ENCODE data around the gene HHATL.
"Not testable (repeated sequence)": the region's sequence is repeated elsewhere in the genome, so short reads cannot be mapped to it uniquely, and the experiment has no call there.

The HHATL gene

GRCh38 chr3:42725454-42725853 is 22.9 kb upstream of the HHATL start:
- Histone ChIP-seq H3K27me3 (ENCODE audit: insufficient read depth, low read length) (peaks cover 22% of the 10 kb centered on the region), H2AFZ (ENCODE audit: low read length, unreplicated experiment) (no peak overlapping the region), H3K27ac (ENCODE audit: low read depth, low read length) (no peak overlapping the region), H3K4me3 (ENCODE audit: low read depth, low read length) (no peak overlapping the region), H3K79me2 (ENCODE audit: control insufficient read depth, insufficient read depth, low read length, unreplicated experiment) (no peaks in the 10 kb centered on the region), H3K4me1 (ENCODE audit: control insufficient read depth, insufficient read depth, low read length, unreplicated experiment) (no peaks in the 10 kb centered on the region), H3K36me3 (ENCODE audit: insufficient read depth, low read length) (no peaks in the 10 kb centered on the region)

- H3K27ac ChIP-seq (ENCODE audit: low read depth, low read length), result no peak overlapping the region
- H3K4me1 ChIP-seq (ENCODE audit: control insufficient read depth, insufficient read depth, low read length, unreplicated experiment), result no peaks in the 10 kb centered on the region
- H3K36me3 ChIP-seq (ENCODE audit: insufficient read depth, low read length), result no peaks in the 10 kb centered on the region
- H3K27me3 ChIP-seq (ENCODE audit: insufficient read depth, low read length), result peaks cover 16% of the 10 kb centered on the region
- H3K79me2 ChIP-seq (ENCODE audit: control insufficient read depth, insufficient read depth, low read length, unreplicated experiment), result no peaks in the 10 kb centered on the region
- no peak overlapping the region for H3K4me3 ChIP-seq (ENCODE audit: low read depth, low read length)
- no peak overlapping the region for H2AFZ ChIP-seq (ENCODE audit: low read length, unreplicated experiment)
Measured at GRCh38 chr3:42723219-42723618, 20.6 kb upstream of the HHATL start.

- H3K27me3 ChIP-seq (ENCODE audit: insufficient read depth, low read length), result peaks cover 18% of the 10 kb centered on the region
Measured at GRCh38 chr3:42722442-42722841, 19.8 kb upstream of the HHATL start.

GRCh38 chr3:42721690-42722089 is 19.1 kb upstream of the HHATL start:
- H2AFZ ChIP-seq (ENCODE audit: low read length, unreplicated experiment), result no peak overlapping the region
- no peak overlapping the region for H3K4me3 ChIP-seq (ENCODE audit: low read depth, low read length)
- H3K79me2 ChIP-seq (ENCODE audit: control insufficient read depth, insufficient read depth, low read length, unreplicated experiment), result no peaks in the 10 kb centered on the region
- no peaks in the 10 kb centered on the region for H3K36me3 ChIP-seq (ENCODE audit: insufficient read depth, low read length)
- no peak overlapping the region for H3K27ac ChIP-seq (ENCODE audit: low read depth, low read length)
- peaks cover 17% of the 10 kb centered on the region; the same call in 1 of the 2 replicates for H3K27me3 ChIP-seq (ENCODE audit: insufficient read depth, low read length)
- no peaks in the 10 kb centered on the region for H3K4me1 ChIP-seq (ENCODE audit: control insufficient read depth, insufficient read depth, low read length, unreplicated experiment)

More at GRCh38 chr3:42722442-42722841, 19.8 kb upstream of the HHATL start:
- H3K36me3 ChIP-seq (ENCODE audit: insufficient read depth, low read length); H3K27ac ChIP-seq (ENCODE audit: low read depth, low read length); H3K4me3 ChIP-seq (ENCODE audit: low read depth, low read length); H3K4me1 ChIP-seq (ENCODE audit: control insufficient read depth, insufficient read depth, low read length, unreplicated experiment); H2AFZ ChIP-seq (ENCODE audit: low read length, unreplicated experiment); H3K79me2 ChIP-seq (ENCODE audit: control insufficient read depth, insufficient read depth, low read length, unreplicated experiment): not testable (repeated sequence)

- no peak overlapping the region for H3K4me3 ChIP-seq (ENCODE audit: low read depth, low read length)
- H3K27me3 ChIP-seq (ENCODE audit: insufficient read depth, low read length), result peaks cover 17% of the 10 kb centered on the region; the same call in 1 of the 2 replicates
- no peaks in the 10 kb centered on the region for H3K4me1 ChIP-seq (ENCODE audit: control insufficient read depth, insufficient read depth, low read length, unreplicated experiment)
- no peaks in the 10 kb centered on the region for H3K36me3 ChIP-seq (ENCODE audit: insufficient read depth, low read length)
- H3K79me2 ChIP-seq (ENCODE audit: control insufficient read depth, insufficient read depth, low read length, unreplicated experiment), result no peaks in the 10 kb centered on the region
- no peak overlapping the region for H2AFZ ChIP-seq (ENCODE audit: low read length, unreplicated experiment)
- no peak overlapping the region for H3K27ac ChIP-seq (ENCODE audit: low read depth, low read length)
Measured at GRCh38 chr3:42720126-42720525, 17.5 kb upstream of the HHATL start.

- no peaks in the 10 kb centered on the region for H3K36me3 ChIP-seq (ENCODE audit: insufficient read depth, low read length)
- H3K4me1 ChIP-seq (ENCODE audit: control insufficient read depth, insufficient read depth, low read length, unreplicated experiment), result no peaks in the 10 kb centered on the region
- no peak overlapping the region for H3K27ac ChIP-seq (ENCODE audit: low read depth, low read length)
- no peak overlapping the region for H2AFZ ChIP-seq (ENCODE audit: low read length, unreplicated experiment)
- H3K79me2 ChIP-seq (ENCODE audit: control insufficient read depth, insufficient read depth, low read length, unreplicated experiment), result no peaks in the 10 kb centered on the region
- H3K4me3 ChIP-seq (ENCODE audit: low read depth, low read length), result no peak overlapping the region
- H3K27me3 ChIP-seq (ENCODE audit: insufficient read depth, low read length), result peaks cover 20% of the 10 kb centered on the region
Measured at GRCh38 chr3:42719002-42719401, 16.4 kb upstream of the HHATL start.

- Histone ChIP-seq H3K27ac (ENCODE audit: low read depth, low read length) (no peak overlapping the region), H3K27me3 (ENCODE audit: insufficient read depth, low read length) (peaks cover 26% of the 10 kb centered on the region)
Measured at GRCh38 chr3:42718338-42718737, 15.7 kb upstream of the HHATL start.

GRCh38 chr3:42717306-42717705 is 14.7 kb upstream of the HHATL start:
- H3K36me3 ChIP-seq (ENCODE audit: insufficient read depth, low read length), result no peaks in the 10 kb centered on the region
- H3K27me3 ChIP-seq (ENCODE audit: insufficient read depth, low read length), result peaks cover 34% of the 10 kb centered on the region
- H2AFZ ChIP-seq (ENCODE audit: low read length, unreplicated experiment), result no peak overlapping the region
- no peak overlapping the region for H3K27ac ChIP-seq (ENCODE audit: low read depth, low read length)
- H3K4me1 ChIP-seq (ENCODE audit: control insufficient read depth, insufficient read depth, low read length, unreplicated experiment), result no peaks in the 10 kb centered on the region
- no peak overlapping the region for H3K4me3 ChIP-seq (ENCODE audit: low read depth, low read length)
- no peaks in the 10 kb centered on the region for H3K79me2 ChIP-seq (ENCODE audit: control insufficient read depth, insufficient read depth, low read length, unreplicated experiment)

More at GRCh38 chr3:42718338-42718737, 15.7 kb upstream of the HHATL start:
- Histone ChIP-seq H3K79me2 (ENCODE audit: control insufficient read depth, insufficient read depth, low read length, unreplicated experiment) (no peaks in the 10 kb centered on the region), H3K4me3 (ENCODE audit: low read depth, low read length) (no peak overlapping the region), H3K4me1 (ENCODE audit: control insufficient read depth, insufficient read depth, low read length, unreplicated experiment) (no peaks in the 10 kb centered on the region), H3K36me3 (ENCODE audit: insufficient read depth, low read length) (no peaks in the 10 kb centered on the region), H2AFZ (ENCODE audit: low read length, unreplicated experiment) (no peak overlapping the region)

GRCh38 chr3:42714171-42714852 is 11.7 kb upstream of the HHATL start:
- Histone ChIP-seq H3K79me2 (ENCODE audit: control insufficient read depth, insufficient read depth, low read length, unreplicated experiment) (no peaks in the 10 kb centered on the region), H3K4me3 (ENCODE audit: low read depth, low read length) (no peak overlapping the region), H3K4me1 (ENCODE audit: control insufficient read depth, insufficient read depth, low read length, unreplicated experiment) (no peaks in the 10 kb centered on the region), H3K27ac (ENCODE audit: low read depth, low read length) (no peak overlapping the region), H3K27me3 (ENCODE audit: insufficient read depth, low read length) (peaks cover 33% of the 10 kb centered on the region), H3K36me3 (ENCODE audit: insufficient read depth, low read length) (no peaks in the 10 kb centered on the region), H2AFZ (ENCODE audit: low read length, unreplicated experiment) (no peak overlapping the region)

- Histone ChIP-seq H3K27me3 (ENCODE audit: insufficient read depth, low read length) (peaks cover 33% of the 10 kb centered on the region), H3K36me3 (ENCODE audit: insufficient read depth, low read length) (no peaks in the 10 kb centered on the region), H3K79me2 (ENCODE audit: control insufficient read depth, insufficient read depth, low read length, unreplicated experiment) (no peaks in the 10 kb centered on the region), H3K27ac (ENCODE audit: low read depth, low read length) (no peak overlapping the region), H3K4me3 (ENCODE audit: low read depth, low read length) (no peak overlapping the region), H2AFZ (ENCODE audit: low read length, unreplicated experiment) (no peak overlapping the region), H3K4me1 (ENCODE audit: control insufficient read depth, insufficient read depth, low read length, unreplicated experiment) (no peaks in the 10 kb centered on the region)
Measured at GRCh38 chr3:42713747-42714146, 11.1 kb upstream of the HHATL start.

- Histone ChIP-seq H3K4me3 (ENCODE audit: low read depth, low read length) (no peak overlapping the region), H3K4me1 (ENCODE audit: control insufficient read depth, insufficient read depth, low read length, unreplicated experiment) (no peaks in the 10 kb centered on the region), H3K27me3 (ENCODE audit: insufficient read depth, low read length) (peaks cover 33% of the 10 kb centered on the region), H2AFZ (ENCODE audit: low read length, unreplicated experiment) (no peak overlapping the region), H3K36me3 (ENCODE audit: insufficient read depth, low read length) (no peaks in the 10 kb centered on the region), H3K27ac (ENCODE audit: low read depth, low read length) (no peak overlapping the region), H3K79me2 (ENCODE audit: control insufficient read depth, insufficient read depth, low read length, unreplicated experiment) (no peaks in the 10 kb centered on the region)
Measured at GRCh38 chr3:42712688-42713372, 10.2 kb upstream of the HHATL start.
